A172 (cell line): ENCODE results near the gene HMCN2. TPM values are rescaled to one million over a fixed set of nuclear protein-coding genes. Genes with fewer than 3 reads are reported as not detected.
"Not testable (repeated sequence)": the region's sequence is repeated elsewhere in the genome, so short reads cannot be mapped to it uniquely, and the experiment has no call there.

ENCODE experiments used
- DNase-seq: peaks from one replicate; pipeline ENCODE4 v3.0.0-alpha.2; 2015; ENCODE audit warnings: low spot score
- total RNA-seq: library from RNA; depleted of rRNA; stranded (reverse); fragments of >200 nt; shearing (Covaris generic); gene quantifications from 2 replicates; pipeline ENCODE4 v1.2.3, GENCODE V29; 2014

HMCN2 gene
- total RNA-seq, 1 experiment from 2014 or later = 0.02 TPM

- no peak for DNase-seq
These were observed 878 bp upstream of the HMCN2 start for GRCh38 chr9:130264414-130265350.

GRCh38 chr9:130266236-130267098 lies 907 bp downstream of the HMCN2 start:
- no peak for DNase-seq

- no peak for DNase-seq
These were observed 2.4 kb downstream of the HMCN2 start for GRCh38 chr9:130267930-130268329.

DNA sequence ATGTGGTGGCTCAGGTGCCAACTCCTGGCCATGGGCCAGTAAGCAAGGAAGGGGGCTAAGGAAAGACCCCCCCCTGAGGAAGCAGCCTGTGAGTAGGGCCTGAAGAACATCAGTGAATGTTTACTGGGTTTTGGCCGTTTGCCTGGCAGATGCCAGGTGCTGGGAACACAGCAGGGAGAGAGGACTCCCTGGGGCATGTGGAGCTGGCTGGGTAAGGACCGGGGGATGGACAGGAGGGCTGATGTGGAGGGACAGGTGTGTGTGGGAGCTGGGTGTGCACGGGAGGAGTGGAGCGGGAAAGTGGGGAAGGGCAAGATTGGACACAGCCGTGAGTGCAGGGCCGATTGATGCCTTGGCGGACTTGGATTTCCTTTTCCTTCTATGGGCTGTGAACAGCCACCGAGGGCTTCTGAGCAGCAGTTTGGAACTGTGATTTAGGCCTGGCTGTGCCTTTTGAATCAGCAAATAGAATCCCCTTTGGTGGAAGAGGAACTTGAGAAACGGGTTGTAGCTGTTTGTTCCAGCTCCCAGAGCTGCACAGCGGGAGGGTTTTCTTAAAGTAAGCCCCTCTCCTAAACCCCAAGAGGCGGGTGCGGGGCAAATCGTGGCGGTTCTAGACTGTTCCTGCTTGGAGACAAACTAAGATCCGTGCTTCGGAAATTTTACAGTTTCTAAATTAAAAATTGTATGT lies 3.1 kb downstream of the HMCN2 start:
- no peak for DNase-seq

DNA sequence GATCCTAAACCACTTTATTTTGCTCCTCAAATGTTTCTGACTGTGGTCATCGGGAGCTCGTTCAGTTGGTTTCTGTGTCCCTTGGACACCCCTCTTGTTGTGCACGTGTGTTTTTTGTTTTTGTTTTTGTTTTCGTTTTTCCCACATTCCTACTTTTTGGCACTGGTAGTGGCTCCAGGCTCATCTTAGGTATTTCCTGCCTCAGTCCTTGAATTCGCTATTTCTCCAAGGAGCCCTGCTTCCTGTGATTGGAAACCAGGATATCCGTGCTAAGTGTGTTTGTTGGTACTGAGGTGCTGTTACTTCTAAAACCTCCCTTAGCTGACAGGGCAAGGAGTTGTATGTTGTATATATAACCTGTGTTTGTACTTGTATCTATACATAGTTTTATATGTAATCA lies 5.9 kb downstream of the HMCN2 start:
- DNase-seq = no peak

DNA sequence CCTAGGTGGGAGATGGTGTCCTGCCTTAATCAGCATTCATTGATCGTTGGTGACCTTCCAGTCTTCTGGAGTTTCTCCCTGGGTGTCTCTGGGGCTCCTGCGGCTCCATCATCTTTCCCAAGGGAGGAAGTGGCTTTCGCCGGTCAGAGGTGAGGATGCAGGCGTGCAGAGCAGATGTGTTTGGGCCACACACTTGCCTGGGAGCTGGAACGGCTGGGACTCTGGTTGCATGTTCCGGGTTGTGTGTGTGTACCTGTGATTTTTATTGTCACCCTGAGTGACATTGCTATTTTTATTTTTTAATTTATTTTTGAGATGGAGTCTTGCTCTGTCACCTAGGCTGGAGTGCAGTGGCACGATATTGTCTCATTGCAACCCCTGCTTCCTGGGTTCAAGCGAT lies 9.6 kb downstream of the HMCN2 start:
- DNase-seq = no peak

DNA sequence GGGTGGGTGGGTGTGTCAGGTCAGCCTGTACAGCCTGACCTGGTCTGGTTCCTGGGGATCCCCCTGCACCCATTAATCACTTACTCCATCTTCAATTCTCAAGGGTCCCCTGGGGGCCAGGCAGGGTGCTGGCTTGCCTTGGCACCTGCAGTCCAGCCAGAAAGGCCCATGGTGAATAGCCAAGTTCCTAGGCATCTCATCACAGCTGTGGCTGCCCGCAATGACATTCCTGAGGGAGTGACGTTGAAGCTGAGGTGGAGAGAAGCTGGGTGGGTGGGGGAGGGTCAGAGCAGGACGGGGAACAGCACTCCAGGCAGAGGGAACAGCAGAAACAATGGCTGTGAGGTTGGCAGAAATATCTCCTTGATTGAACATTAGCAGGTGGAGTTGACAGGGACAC lies 10.6 kb downstream of the HMCN2 start:
- DNase-seq = no peak

DNA sequence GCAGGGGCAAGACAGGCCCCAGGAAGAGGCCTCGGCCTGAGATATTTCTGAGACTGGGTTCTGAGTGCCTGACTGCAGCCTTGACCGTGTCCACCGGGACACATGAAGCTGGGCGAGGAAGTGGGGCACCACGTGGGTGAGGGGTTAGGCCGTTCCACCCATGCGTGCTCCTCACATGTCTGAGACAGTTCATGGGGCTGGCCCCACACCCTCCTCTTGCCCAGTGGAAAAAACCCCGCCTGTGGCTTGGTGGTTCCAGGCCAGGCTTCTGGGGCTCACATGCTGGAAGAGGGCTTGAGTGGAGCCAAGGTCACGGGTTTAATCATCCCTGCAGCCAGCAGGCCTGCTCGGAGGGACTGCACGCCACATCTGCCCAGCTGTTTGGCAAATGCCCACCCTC lies 11.4 kb downstream of the HMCN2 start:
- no peak for DNase-seq

- DNase-seq = not testable (repeated sequence)
These were observed 12.0 kb downstream of the HMCN2 start for GRCh38 chr9:130277525-130277924.

GRCh38 chr9:130283539-130284248 lies 18.1 kb downstream of the HMCN2 start:
- no peak for DNase-seq

DNA sequence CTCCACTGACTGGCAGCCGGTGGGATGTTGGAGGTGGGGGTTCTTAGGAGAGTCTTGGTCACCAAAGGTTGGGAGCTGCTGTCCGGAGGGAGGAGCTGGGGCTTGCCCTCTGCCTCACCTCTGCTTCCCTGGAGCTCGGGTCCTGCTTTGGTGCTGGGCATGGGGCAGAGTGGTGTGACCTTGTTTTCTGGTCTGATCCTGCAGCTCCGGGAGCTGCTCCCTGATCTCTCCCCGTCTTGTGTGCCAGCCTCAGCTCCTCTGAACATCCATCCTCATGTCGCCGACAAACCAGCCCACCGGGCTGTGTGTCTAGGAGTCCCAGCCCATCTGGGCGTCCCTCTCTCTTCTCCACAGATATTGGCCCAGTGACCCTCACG lies 18.7 kb downstream of the HMCN2 start:
- no peak for DNase-seq

DNA sequence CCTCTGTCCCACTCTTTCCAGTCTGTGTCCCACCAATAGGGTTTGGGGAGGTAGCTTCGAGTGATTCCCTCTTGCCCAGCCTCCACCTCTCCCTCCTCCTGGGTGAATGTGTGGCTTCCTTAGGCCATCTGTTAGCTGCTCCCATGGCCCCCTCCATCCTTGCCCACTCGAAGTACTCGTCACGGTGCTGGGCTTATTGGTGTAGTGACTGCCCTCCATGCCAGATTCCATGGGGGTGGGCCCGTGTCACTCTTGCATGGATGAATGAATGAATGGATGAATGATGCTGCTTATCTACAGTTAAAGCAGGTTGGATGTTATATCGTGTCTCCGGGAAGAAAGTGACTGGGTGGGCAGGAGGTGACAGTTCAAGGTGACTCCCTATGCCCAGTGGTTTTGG lies 19.1 kb downstream of the HMCN2 start:
- no peak for DNase-seq

DNA sequence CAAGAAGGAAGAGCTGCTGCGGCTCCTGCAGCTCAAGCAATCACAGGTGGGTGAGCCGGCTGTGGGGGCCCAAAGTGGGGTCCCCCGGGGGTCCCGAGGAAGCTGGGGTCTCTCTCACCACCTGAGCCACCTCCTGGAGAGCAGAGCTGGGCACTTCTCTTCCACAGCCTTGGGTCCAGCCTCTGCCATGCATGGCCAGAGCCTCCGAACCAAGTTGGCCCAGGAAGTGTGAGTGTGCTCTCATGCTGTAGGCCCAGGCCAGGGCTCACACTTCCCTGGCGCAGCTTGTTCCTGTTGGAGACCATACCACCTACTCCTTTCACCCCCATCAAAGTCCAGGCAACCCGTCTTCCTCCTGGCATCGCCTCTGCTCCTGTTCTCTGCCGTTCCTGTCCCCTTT lies 19.7 kb downstream of the HMCN2 start:
- no peak for DNase-seq

DNA sequence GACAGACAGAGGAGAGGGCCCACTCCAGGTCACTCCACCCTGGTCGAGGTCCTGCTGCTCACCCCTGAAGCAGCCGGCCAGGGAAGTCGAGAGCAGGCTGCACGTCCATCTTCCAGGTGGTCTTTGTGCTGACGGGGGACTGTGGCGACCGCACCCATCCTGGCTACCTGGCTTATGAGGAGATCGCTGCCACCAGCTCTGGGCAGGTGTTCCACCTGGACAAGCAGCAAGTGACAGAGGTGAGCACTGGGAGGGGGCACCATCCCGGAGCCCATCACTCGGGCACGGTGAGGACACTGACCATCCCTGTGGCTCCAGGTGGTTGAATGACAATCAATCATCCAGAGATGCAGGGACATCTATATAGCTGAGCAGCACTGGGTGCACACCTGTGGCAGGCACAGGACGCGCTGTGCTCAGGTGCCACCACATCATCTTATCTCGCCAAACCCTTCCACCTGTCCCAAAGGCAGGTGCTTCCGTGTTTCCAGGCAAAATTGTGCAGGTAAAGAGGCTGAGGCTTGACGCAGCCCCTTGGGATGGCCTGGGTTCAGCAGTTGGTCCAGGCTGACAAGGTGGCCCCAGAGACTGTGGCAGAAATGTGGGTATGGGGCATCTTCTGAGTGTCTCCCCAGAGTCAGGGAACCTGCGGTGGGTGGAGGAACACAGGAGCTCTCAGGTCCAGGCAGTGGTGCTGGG lies 20.7 kb downstream of the HMCN2 start:
- DNase-seq = no peak

- DNase-seq = no peak
These were observed 21.3 kb downstream of the HMCN2 start for GRCh38 chr9:130286781-130287428.

GRCh38 chr9:130287736-130288135 lies 22.2 kb downstream of the HMCN2 start:
- no peak for DNase-seq

DNA sequence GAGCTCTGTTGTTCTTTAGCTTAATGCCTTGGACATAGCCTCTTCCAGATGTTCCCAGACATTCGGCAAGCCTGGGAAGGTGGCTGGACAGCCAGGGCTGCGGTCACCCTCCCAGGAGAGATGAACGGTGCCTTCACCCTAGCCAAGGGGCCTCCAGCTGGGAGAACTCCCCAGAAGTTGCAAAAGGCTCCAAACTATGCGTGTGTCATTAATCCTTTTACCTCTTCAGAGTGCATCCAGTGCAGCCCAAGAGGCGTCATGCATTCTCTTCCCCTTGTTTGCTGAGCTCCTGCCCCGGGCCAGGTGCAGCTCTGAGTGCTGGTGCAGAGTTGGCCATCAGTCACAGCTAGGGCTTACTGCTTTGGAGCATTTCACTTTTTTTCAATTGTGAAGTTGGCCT lies 22.8 kb downstream of the HMCN2 start:
- no peak for DNase-seq

GRCh38 chr9:130288926-130289690 lies 23.5 kb downstream of the HMCN2 start:
- no peak for DNase-seq

GRCh38 chr9:130289711-130290241 lies 24.2 kb downstream of the HMCN2 start:
- DNase-seq = no peak
